H9 (cell line): ENCODE data around the gene TTC7B. TPM values are rescaled to one million over a fixed set of nuclear protein-coding genes. Genes with fewer than 3 reads are reported as not detected.

ENCODE experiments used
- DNase-seq: peaks from one replicate; pipeline ENCODE4 v3.0.0-alpha.2; 2017
- H2AFZ ChIP-seq: one replicate; pipeline ENCODE4 v1.6.1; 2013; ENCODE audit warnings: mild to moderate bottlenecking, low read length, control low read depth, moderate library complexity
- H2AK5ac ChIP-seq: 2 replicates; pipeline ENCODE4 v1.6.1; 2013; ENCODE audit warnings: low read length, control low read depth, mixed read lengths; ENCODE audit not compliant: insufficient read length
- H2BK120ac ChIP-seq: one replicate; pipeline ENCODE4 v1.6.1; 2013; ENCODE audit warnings: low read depth, mild to moderate bottlenecking, low read length, control low read depth, inconsistent platforms; ENCODE audit not compliant: poor library complexity, severe bottlenecking
- H2BK12ac ChIP-seq: 2 replicates; pipeline ENCODE4 v1.6.1; 2013; ENCODE audit warnings: low read length, control low read depth, mixed read lengths, low read depth; ENCODE audit not compliant: insufficient read length
- H2BK15ac ChIP-seq: 2 replicates; pipeline ENCODE4 v1.6.1; 2013; ENCODE audit warnings: low read depth, low read length, control low read depth
- H2BK20ac ChIP-seq: one replicate; pipeline ENCODE4 v1.6.1; 2013; ENCODE audit warnings: low read depth, mild to moderate bottlenecking, low read length, control low read depth, inconsistent platforms; ENCODE audit not compliant: poor library complexity, severe bottlenecking
- H2BK5ac ChIP-seq: 2 replicates; pipeline ENCODE4 v1.6.1; 2013; ENCODE audit warnings: low read length, control low read depth, mixed read lengths; ENCODE audit not compliant: insufficient read length
- H3K14ac ChIP-seq: 2 replicates; pipeline ENCODE4 v1.6.1; 2013; ENCODE audit warnings: low read length, control low read depth; ENCODE audit not compliant: insufficient read depth
- H3K18ac ChIP-seq: 2 replicates; pipeline ENCODE4 v1.6.1; 2013; ENCODE audit warnings: low read depth, mild to moderate bottlenecking, mixed read lengths, low read length, control low read depth; ENCODE audit not compliant: insufficient read length
- H3K23ac ChIP-seq: 2 replicates; pipeline ENCODE4 v1.6.1; 2013; ENCODE audit warnings: low read length, control low read depth, mixed read lengths, low read depth; ENCODE audit not compliant: insufficient read length
- H3K23me2 ChIP-seq: 2 replicates; pipeline ENCODE4 v1.6.1; 2013; ENCODE audit warnings: low read depth, mild to moderate bottlenecking, mixed read lengths, low read length, control low read depth; ENCODE audit not compliant: insufficient read length, poor library complexity, severe bottlenecking
- H3K27ac ChIP-seq: 2 replicates; pipeline ENCODE4 v1.5.1; 2013; ENCODE audit warnings: low read length, control low read depth, mixed read lengths, low read depth; ENCODE audit not compliant: insufficient read length
- H3K27me3 ChIP-seq: 2 replicates; pipeline ENCODE4 v1.6.1; 2013; ENCODE audit warnings: low read length, control low read depth, inconsistent platforms; ENCODE audit not compliant: insufficient read depth
- H3K4ac ChIP-seq: 2 replicates; pipeline ENCODE4 v1.6.1; 2013; ENCODE audit warnings: low read depth, mild to moderate bottlenecking, control low read depth, inconsistent platforms, low read length, moderate library complexity
- H3K4me1 ChIP-seq: 2 replicates; pipeline ENCODE4 v1.6.1; 2013; ENCODE audit warnings: low read length, control low read depth, inconsistent platforms; ENCODE audit not compliant: insufficient read depth
- H3K4me2 ChIP-seq: 2 replicates; pipeline ENCODE4 v1.6.1; 2013; ENCODE audit warnings: low read length, control low read depth, mixed read lengths; ENCODE audit not compliant: insufficient read length, insufficient read depth
- H3K56ac ChIP-seq: 2 replicates; pipeline ENCODE4 v1.6.1; 2013; ENCODE audit warnings: low read depth, mild to moderate bottlenecking, mixed read lengths, low read length, control low read depth; ENCODE audit not compliant: insufficient read length
- H3K79me1 ChIP-seq: 2 replicates; pipeline ENCODE4 v1.6.1; 2013; ENCODE audit warnings: low read depth, mild to moderate bottlenecking, moderate library complexity, low read length, control low read depth, inconsistent platforms; ENCODE audit not compliant: insufficient read depth, poor library complexity, severe bottlenecking
- H3K79me2 ChIP-seq: 2 replicates; pipeline ENCODE4 v1.6.1; 2013; ENCODE audit warnings: low read length, control low read depth, inconsistent platforms; ENCODE audit not compliant: insufficient read depth
- H3K9ac ChIP-seq: 2 replicates; pipeline ENCODE4 v1.6.1; 2013; ENCODE audit warnings: low read length, control low read depth, mixed read lengths; ENCODE audit not compliant: insufficient read length; ENCODE audit errors: extremely low read depth
- H3K9me3 ChIP-seq: one replicate; pipeline ENCODE4 v1.6.1; 2013; ENCODE audit warnings: low read depth, low read length, inconsistent platforms; ENCODE audit not compliant: control insufficient read depth
- H3T11ph ChIP-seq: one replicate; pipeline ENCODE4 v1.6.1; 2013; ENCODE audit warnings: mild to moderate bottlenecking, low read length, control low read depth, inconsistent platforms
- H4K20me1 ChIP-seq: one replicate; pipeline ENCODE4 v1.6.1; 2013; ENCODE audit not compliant: control insufficient read depth, insufficient read length, insufficient read depth
- H4K5ac ChIP-seq: 2 replicates; pipeline ENCODE4 v1.6.1; 2013; ENCODE audit warnings: low read depth, mild to moderate bottlenecking, mixed read lengths, low read length, control low read depth; ENCODE audit not compliant: insufficient read length
- H4K8ac ChIP-seq: replicated peaks from 2 replicates; pipeline ENCODE4 v1.6.1; 2013; ENCODE audit warnings: low read length, control low read depth, mixed read lengths, low read depth; ENCODE audit not compliant: insufficient read length
- H4K91ac ChIP-seq: 2 replicates; pipeline ENCODE4 v1.6.1; 2013; ENCODE audit warnings: low read depth, mild to moderate bottlenecking, moderate library complexity, mixed read lengths, low read length, control low read depth; ENCODE audit not compliant: insufficient read length
- H3K27ac Mint-ChIP-seq, 3 experiments: 2 replicates in 2 of 3; 3 replicates in 1 of 3; pipeline ENCODE4 v1.8.0; 2020 to 2021; ENCODE audit warnings: mixed read lengths in 3 of 3, mild to moderate bottlenecking in 1 of 3, moderate library complexity in 1 of 3
- H3K27me3 Mint-ChIP-seq: 2 replicates; pipeline ENCODE4 v1.8.0; 2021; ENCODE audit warnings: low read depth, mild to moderate bottlenecking, moderate library complexity, mixed read lengths
- H3K36me3 Mint-ChIP-seq, 3 experiments: 2 replicates in 2 of 3; 3 replicates in 1 of 3; pipeline ENCODE4 v1.8.0; 2020 to 2021; ENCODE audit warnings: low read depth in 3 of 3, mixed read lengths in 3 of 3; ENCODE audit not compliant: insufficient read depth in 1 of 3
- H3K4me1 Mint-ChIP-seq, 2 experiments: 2 replicates each; pipeline ENCODE4 v1.8.0; 2020; ENCODE audit warnings: mixed read lengths in 2 of 2
- H3K4me3 Mint-ChIP-seq, 2 experiments: 2 replicates in 1 of 2; 3 replicates in 1 of 2; pipeline ENCODE4 v1.8.0; 2020 to 2021; ENCODE audit warnings: mild to moderate bottlenecking in 2 of 2, mixed read lengths in 2 of 2, moderate library complexity in 1 of 2
- H3K9me3 Mint-ChIP-seq, 2 experiments: 2 replicates in 1 of 2; 3 replicates in 1 of 2; pipeline ENCODE4 v1.8.0; 2020; ENCODE audit warnings: mild to moderate bottlenecking in 2 of 2, mixed read lengths in 2 of 2, moderate library complexity in 1 of 2
- CTCF ChIP-seq: fragments of 200-600 bp; sonication (generic); conservative IDR thresholded peaks from 3 replicates; pipeline ENCODE4 v1.8.0; 2021; ENCODE audit warnings: antibody characterized with exemption, mild to moderate bottlenecking
- WGBS: extraction: QIAGEN DNeasy Blood & Tissue Kit; methylation state at CpG from one replicate; pipeline ENCODE4 v1.1.7; 2013; ENCODE audit warnings: missing lambda C conversion rate, low lambda C conversion rate, mixed read lengths; ENCODE audit not compliant: insufficient read length; ENCODE audit errors: extremely low coverage; 5-methylcytosine and 5-hydroxymethylcytosine counted together
- total RNA-seq: library from RNA; stranded (reverse); gene quantifications from 2 replicates; pipeline ENCODE4 v1.2.1, GENCODE V29; 2021

The TTC7B gene
- total RNA-seq, 1 experiment from 2014 or later, result 33.7 TPM

DNA sequence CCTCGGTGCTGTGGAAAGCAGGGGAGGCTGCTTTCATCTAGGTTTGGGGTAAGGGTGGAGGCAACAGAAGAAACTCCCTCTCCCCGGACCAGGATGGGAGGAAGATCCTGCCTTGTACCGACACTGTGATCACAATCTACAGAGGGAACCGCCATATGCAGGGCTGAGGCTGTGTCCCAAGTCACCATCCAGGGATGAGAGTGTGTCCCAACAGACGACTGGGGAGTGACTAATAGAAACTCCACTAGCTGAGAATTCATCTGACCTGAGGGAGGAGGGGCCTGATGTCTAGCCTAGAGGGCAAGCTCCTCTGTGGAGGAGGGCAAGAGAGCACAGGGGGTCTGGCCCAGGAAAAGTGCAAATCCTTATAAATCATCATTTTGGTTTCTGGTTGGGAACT, 247.0 kb downstream of the TTC7B start:
- Histone ChIP-seq H2AK5ac (no peak overlapping the region), H4K20me1 (no peaks in the 10 kb centered on the region), H3K79me2 (no peaks in the 10 kb centered on the region), H3K23ac (no peak overlapping the region), H3K9ac (no peak overlapping the region), H3K14ac (no peak overlapping the region; the same call in 1 of the 2 replicates), H4K5ac (no peak overlapping the region), H3K79me1 (no peaks in the 10 kb centered on the region), H4K91ac (no peak overlapping the region), H3K4ac (no peak overlapping the region), H4K8ac (no peak overlapping the region), H3K27me3 (no peaks in the 10 kb centered on the region), H3K27ac (no peak overlapping the region), H2BK120ac (no peak overlapping the region), H3T11ph (no peak overlapping the region), H2BK5ac (no peak overlapping the region), H3K56ac (no peak overlapping the region), H3K18ac (no peak overlapping the region), H3K9me3 (no peaks in the 10 kb centered on the region), H2BK20ac (no peak overlapping the region), H2BK15ac (no peak overlapping the region), H3K23me2 (no peaks in the 10 kb centered on the region), H3K4me1 (peaks cover 6% of the 10 kb centered on the region; the same call in 1 of the 2 replicates), H2BK12ac (no peak overlapping the region), H2AFZ (no peak overlapping the region), H3K4me2 (no peak overlapping the region)
- Mint-ChIP-seq H3K4me3 (no peak overlapping the region), H3K4me1 (peaks cover 40 to 43% of the 10 kb centered on the region in 2 experiments), H3K27me3 (peaks cover 2% of the 10 kb centered on the region), H3K27ac (no peak overlapping the region), H3K9me3 (no peaks in the 10 kb centered on the region), H3K36me3 (no peaks in the 10 kb centered on the region)
- no peak for TF ChIP-seq CTCF
- no CpG with 5 or more reads among the region's 5 CpGs for WGBS
- DNase-seq, result no peak
